ENCODE results near the gene TOM1L2.

Gene TOM1L2

GRCh38 chr17:17960500-17961030, 11.6 kb downstream of the TOM1L2 start:
- Histone ChIP-seq H3F3A (ENCODE audit: control insufficient read depth, insufficient read depth) (no peaks in the 10 kb centered on the region), H3K4me3 (ENCODE audit: low read length) (no peak overlapping the region), H3K36me3 (ENCODE audit: control insufficient read depth, low read length) (no peaks in the 10 kb centered on the region), H3K27me3 (ENCODE audit: control insufficient read depth, low read length) (no peaks in the 10 kb centered on the region), H3K79me2 (ENCODE audit: control insufficient read depth, low read length) (no peaks in the 10 kb centered on the region), H3K9me2 (replicated peaks; ENCODE audit: control insufficient read depth, low read length) (no peaks in the 10 kb centered on the region), H4K20me1 (ENCODE audit: control insufficient read depth, insufficient read depth, low read depth, low read length) (no peaks in the 10 kb centered on the region), H3K4me1 (ENCODE audit: control insufficient read depth, low read length) (no peaks in the 10 kb centered on the region), H3K4me2 (ENCODE audit: low read length) (no peak overlapping the region), H3K27ac (ENCODE audit: low read depth, low read length) (no peak overlapping the region), H3K9me3 (ENCODE audit: control insufficient read depth, insufficient read depth, low read length) (0 out of 2 replicates have a peak, but pooled peaks cover 3% of the 10 kb centered on the region)
- TF ChIP-seq EZH2phosphoT487 (IDR thresholded peaks at IDR 0.05; ENCODE audit: borderline replicate concordance, low read length) (no peak), CTCF (IDR thresholded peaks at IDR 0.05; ENCODE audit: low read depth, low read length, poor library complexity, severe bottlenecking) (no peak)

DNA sequence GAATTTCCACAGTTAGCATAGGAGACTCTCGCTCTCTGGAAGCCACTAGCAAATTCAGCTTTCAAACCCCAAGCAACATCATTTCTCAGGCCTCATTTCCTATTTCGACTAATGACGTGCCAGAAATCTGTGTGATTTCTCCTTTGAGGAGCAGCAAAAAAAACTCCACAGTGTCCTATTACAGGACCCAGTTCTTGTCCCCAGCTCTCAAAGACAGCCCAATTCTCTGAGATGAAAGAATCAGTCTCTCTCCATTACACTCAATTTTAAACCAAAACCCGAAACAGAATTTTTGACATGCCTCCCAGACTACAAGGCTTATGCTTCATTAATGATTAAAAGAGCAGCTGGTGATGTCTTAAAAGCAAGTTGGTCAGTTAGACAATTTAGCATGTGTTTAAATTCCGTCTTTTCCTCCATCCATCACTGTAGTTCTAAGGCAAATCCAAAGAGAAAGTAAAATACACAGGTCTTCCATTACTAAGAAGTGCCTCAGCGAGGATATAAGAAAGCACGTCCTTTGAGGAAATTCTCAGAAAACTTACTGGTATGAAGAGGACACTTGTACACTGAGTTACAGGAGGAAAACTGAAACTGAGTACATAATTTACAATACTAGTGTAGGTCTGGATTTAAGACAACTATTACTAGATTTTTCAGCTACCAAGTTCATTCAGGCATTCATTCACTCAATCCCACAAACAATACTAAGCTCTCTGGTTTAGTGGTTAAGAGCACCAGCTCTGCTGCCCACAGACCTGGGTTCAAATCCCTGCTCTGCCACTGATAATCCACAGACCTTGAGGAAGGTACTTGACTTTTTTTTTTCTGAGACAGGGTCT, 12.5 kb downstream of the TOM1L2 start:
- no peak for TF ChIP-seq CTCF (IDR thresholded peaks at IDR 0.05; ENCODE audit: low read depth, low read length, poor library complexity, severe bottlenecking)
- no peak for TF ChIP-seq EZH2phosphoT487 (IDR thresholded peaks at IDR 0.05; ENCODE audit: borderline replicate concordance, low read length)
- Histone ChIP-seq H3K4me1 (ENCODE audit: control insufficient read depth, low read length) (no peaks in the 10 kb centered on the region), H3K27me3 (ENCODE audit: control insufficient read depth, low read length) (no peaks in the 10 kb centered on the region), H3K36me3 (ENCODE audit: control insufficient read depth, low read length) (no peaks in the 10 kb centered on the region), H3F3A (ENCODE audit: control insufficient read depth, insufficient read depth) (no peaks in the 10 kb centered on the region), H3K9me3 (ENCODE audit: control insufficient read depth, insufficient read depth, low read length) (0 out of 2 replicates have a peak, but pooled peaks cover 3% of the 10 kb centered on the region), H4K20me1 (ENCODE audit: control insufficient read depth, insufficient read depth, low read depth, low read length) (no peaks in the 10 kb centered on the region), H3K4me3 (ENCODE audit: low read length) (no peak overlapping the region), H3K27ac (ENCODE audit: low read depth, low read length) (no peak overlapping the region), H3K9me2 (replicated peaks; ENCODE audit: control insufficient read depth, low read length) (no peaks in the 10 kb centered on the region), H3K4me2 (ENCODE audit: low read length) (no peak overlapping the region), H3K79me2 (ENCODE audit: control insufficient read depth, low read length) (no peaks in the 10 kb centered on the region)

GRCh38 chr17:17958982-17959381, 13.2 kb downstream of the TOM1L2 start:
- H3K79me2 ChIP-seq (ENCODE audit: control insufficient read depth, low read length), result no peaks in the 10 kb centered on the region

More at GRCh38 chr17:17958982-17959381, 13.2 kb downstream of the TOM1L2 start:
- no peaks in the 10 kb centered on the region for H3K4me1 ChIP-seq (ENCODE audit: control insufficient read depth, low read length)
- no peak overlapping the region for H3K4me2 ChIP-seq (ENCODE audit: low read length)
- H3K9me3 ChIP-seq (ENCODE audit: control insufficient read depth, insufficient read depth, low read length), result 0 out of 2 replicates have a peak, but pooled peaks cover 3% of the 10 kb centered on the region
- H3K27me3 ChIP-seq (ENCODE audit: control insufficient read depth, low read length), result no peaks in the 10 kb centered on the region
- H3K36me3 ChIP-seq (ENCODE audit: control insufficient read depth, low read length), result no peaks in the 10 kb centered on the region
- no peaks in the 10 kb centered on the region for H3F3A ChIP-seq (ENCODE audit: control insufficient read depth, insufficient read depth)
- no peak overlapping the region for H3K4me3 ChIP-seq (ENCODE audit: low read length)
- H3K9me2 ChIP-seq (replicated peaks; ENCODE audit: control insufficient read depth, low read length), result no peaks in the 10 kb centered on the region
- no peak overlapping the region for H3K27ac ChIP-seq (ENCODE audit: low read depth, low read length)
- H4K20me1 ChIP-seq (ENCODE audit: control insufficient read depth, insufficient read depth, low read depth, low read length), result no peaks in the 10 kb centered on the region
- TF ChIP-seq CTCF (IDR thresholded peaks at IDR 0.05; ENCODE audit: low read depth, low read length, poor library complexity, severe bottlenecking) (no peak), EZH2phosphoT487 (IDR thresholded peaks at IDR 0.05; ENCODE audit: borderline replicate concordance, low read length) (no peak)
